Fibroblast of lung (primary cell): ENCODE measurements around the gene BRINP3.

ENCODE experiments used
- EZH2 ChIP-seq: IDR thresholded peaks from 2 replicates; pipeline ENCODE4 v1.5.1; 2012; ENCODE audit warnings: low read length, control low read depth, mild to moderate bottlenecking; ENCODE audit errors: missing control alignments
- TF ChIP-seq, protein P1 (sequence below), 2 donors: IDR thresholded peaks in 1 of 2; conservative IDR thresholded peaks in 1 of 2; 1 replicate in 1 of 2; 2 replicates in 1 of 2; pipeline ENCODE4 v1.5.1; 2011 to 2012; ENCODE audit warnings: low read length in 2 of 2, control low read depth in 1 of 2, inconsistent platforms in 1 of 2, low read depth in 1 of 2, mild to moderate bottlenecking in 1 of 2

DNA sequence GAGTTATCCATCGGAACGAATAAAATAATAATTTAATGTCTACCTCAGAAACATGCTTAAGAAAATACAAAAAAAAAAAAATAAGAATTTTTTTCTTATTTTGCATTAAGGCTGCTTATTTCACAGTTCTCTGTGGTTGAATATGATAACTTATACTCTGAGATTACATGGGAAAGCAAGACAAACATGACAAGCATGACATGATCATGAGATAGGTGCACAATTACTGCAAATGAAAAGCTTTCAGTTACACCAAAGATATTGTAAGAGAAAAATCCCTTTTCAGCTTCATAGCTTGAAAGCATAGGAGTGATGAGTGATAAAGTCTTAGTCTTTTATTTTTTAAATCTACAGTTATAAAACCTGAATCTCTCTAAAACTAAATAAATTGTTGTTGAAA, 154.1 kb downstream of the BRINP3 start:
- TF ChIP-seq, protein P1, sequence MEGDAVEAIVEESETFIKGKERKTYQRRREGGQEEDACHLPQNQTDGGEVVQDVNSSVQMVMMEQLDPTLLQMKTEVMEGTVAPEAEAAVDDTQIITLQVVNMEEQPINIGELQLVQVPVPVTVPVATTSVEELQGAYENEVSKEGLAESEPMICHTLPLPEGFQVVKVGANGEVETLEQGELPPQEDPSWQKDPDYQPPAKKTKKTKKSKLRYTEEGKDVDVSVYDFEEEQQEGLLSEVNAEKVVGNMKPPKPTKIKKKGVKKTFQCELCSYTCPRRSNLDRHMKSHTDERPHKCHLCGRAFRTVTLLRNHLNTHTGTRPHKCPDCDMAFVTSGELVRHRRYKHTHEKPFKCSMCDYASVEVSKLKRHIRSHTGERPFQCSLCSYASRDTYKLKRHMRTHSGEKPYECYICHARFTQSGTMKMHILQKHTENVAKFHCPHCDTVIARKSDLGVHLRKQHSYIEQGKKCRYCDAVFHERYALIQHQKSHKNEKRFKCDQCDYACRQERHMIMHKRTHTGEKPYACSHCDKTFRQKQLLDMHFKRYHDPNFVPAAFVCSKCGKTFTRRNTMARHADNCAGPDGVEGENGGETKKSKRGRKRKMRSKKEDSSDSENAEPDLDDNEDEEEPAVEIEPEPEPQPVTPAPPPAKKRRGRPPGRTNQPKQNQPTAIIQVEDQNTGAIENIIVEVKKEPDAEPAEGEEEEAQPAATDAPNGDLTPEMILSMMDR (conservative IDR thresholded peaks at IDR 0.05 in 1 of 2, IDR thresholded peaks at IDR 0.05 in 1 of 2; ENCODE audit: low read depth in 1 of 2, low read length in 2 of 2), result no peak
- TF ChIP-seq EZH2, result no peak
